H1 (cell line): ENCODE measurements around the gene SLC66A3. TPM values are rescaled to one million over a fixed set of nuclear protein-coding genes. Genes with fewer than 3 reads are reported as not detected.

Source experiments
- CTCF ChIA-PET: fragments of 300-600 bp; sonication (Branson Sonifier 250); formaldehyde crosslinking; loops from one replicate; lab custom pipeline; 2021; ENCODE audit not compliant: partially characterized antibody; lab: Charles Lee
- POLR2A ChIA-PET: fragments of 300-600 bp; sonication (Branson Sonifier 250); formaldehyde crosslinking; loops from one replicate; lab custom pipeline; 2021; ENCODE audit warnings: inconsistent platforms; ENCODE audit not compliant: partially characterized antibody; lab: Charles Lee
- DNase-seq, 2 experiments: peaks; one replicate each; pipeline versions ENCODE4 v3.0.0 to v3.0.0-alpha.2; 2010 to 2022; ENCODE audit warnings: low spot score in 2 of 2, low read depth in 1 of 2, mixed read lengths in 1 of 2
- FAIRE-seq: peaks from 2 replicates; lab custom pipeline; 2011; peaks lifted over from hg19 to GRCh38; lab: Jason Lieb, UNC
- H2AFZ ChIP-seq: 2 replicates; pipeline ENCODE4 v1.8.1; 2012; ENCODE audit warnings: low read length, inconsistent platforms
- H2AK5ac ChIP-seq: 2 replicates; pipeline ENCODE4 v1.6.1; 2013; ENCODE audit warnings: low read depth, low read length
- H2BK120ac ChIP-seq: replicated peaks from 2 replicates; pipeline ENCODE3; 2013; ENCODE audit warnings: low read depth, low read length, inconsistent platforms
- H2BK12ac ChIP-seq: 2 replicates; pipeline ENCODE4 v1.6.1; 2013; ENCODE audit warnings: low read depth, low read length
- H2BK15ac ChIP-seq: 2 replicates; pipeline ENCODE4 v1.6.1; 2013; ENCODE audit warnings: low read length
- H2BK20ac ChIP-seq: 2 replicates; pipeline ENCODE4 v1.6.1; 2013; ENCODE audit warnings: low read length
- H2BK5ac ChIP-seq: 2 replicates; pipeline ENCODE4 v1.6.1; 2013; ENCODE audit warnings: low read depth, low read length
- H3K14ac ChIP-seq: 2 replicates; pipeline ENCODE4 v1.6.1; 2013; ENCODE audit warnings: inconsistent platforms; ENCODE audit not compliant: insufficient read length
- H3K18ac ChIP-seq: 2 replicates; pipeline ENCODE4 v1.6.1; 2013; ENCODE audit warnings: low read length; ENCODE audit errors: extremely low read depth
- H3K23ac ChIP-seq: 2 replicates; pipeline ENCODE4 v1.6.1; 2013; ENCODE audit warnings: inconsistent platforms; ENCODE audit not compliant: insufficient read length
- H3K23me2 ChIP-seq: 2 replicates; pipeline ENCODE4 v1.6.1; 2013; ENCODE audit warnings: low read depth, low read length
- H3K27ac ChIP-seq: 2 replicates; pipeline ENCODE4 v1.6.1; 2011; ENCODE audit warnings: low read depth, low read length, inconsistent platforms
- H3K27me3 ChIP-seq, 4 experiments: replicated peaks in 1 of 4; 1 replicate in 1 of 4; 2 replicates in 3 of 4; pipeline versions ENCODE4 v1.6.1 to v1.8.1; 2011 to 2013; ENCODE audit warnings: low read length in 3 of 4, mild to moderate bottlenecking in 3 of 4, inconsistent platforms in 2 of 4, mixed read lengths in 2 of 4, moderate library complexity in 1 of 4; ENCODE audit not compliant: control insufficient read depth in 3 of 4, insufficient read depth in 3 of 4; ENCODE audit errors: extremely low read depth in 1 of 4
- H3K36me3 ChIP-seq, 4 experiments: 2 replicates each; pipeline versions ENCODE4 v1.6.1 to v1.8.1; 2011 to 2013; ENCODE audit warnings: mild to moderate bottlenecking in 4 of 4, low read length in 3 of 4, moderate library complexity in 2 of 4, control low read depth in 1 of 4, inconsistent platforms in 1 of 4; ENCODE audit not compliant: insufficient read depth in 4 of 4, control insufficient read depth in 2 of 4
- H3K4ac ChIP-seq: replicated peaks from 2 replicates; pipeline ENCODE3; 2013; ENCODE audit warnings: low read length, low read depth, mixed read lengths, inconsistent platforms; ENCODE audit not compliant: insufficient read length
- H3K4me1 ChIP-seq, 4 experiments: replicated peaks in 1 of 4; 1 replicate in 1 of 4; 2 replicates in 3 of 4; pipeline versions ENCODE4 v1.6.1 to v1.8.1; 2011 to 2013; ENCODE audit warnings: low read length in 3 of 4, inconsistent platforms in 2 of 4, mixed read lengths in 1 of 4; ENCODE audit not compliant: insufficient read depth in 4 of 4, control insufficient read depth in 3 of 4
- H3K4me2 ChIP-seq, 2 experiments: 2 replicates each; pipeline versions ENCODE4 v1.6.1 to v1.8.1; 2011 to 2013; ENCODE audit warnings: low read depth in 2 of 2, low read length in 2 of 2, control low read depth in 1 of 2, inconsistent platforms in 1 of 2, mild to moderate bottlenecking in 1 of 2; ENCODE audit not compliant: insufficient read depth in 1 of 2
- H3K4me3 ChIP-seq, 4 experiments: fragments of 200-600, 300-600 bp in 1 of 4; sonication (generic), shearing (Covaris generic), sonication (Bioruptor Twin) in 1 of 4; 2 replicates each; pipeline versions ENCODE4 v1.5.1 to v1.8.1; 2011 to 2016; ENCODE audit warnings: low read length in 4 of 4, low read depth in 3 of 4, control low read depth in 2 of 4, inconsistent platforms in 2 of 4, mild to moderate bottlenecking in 2 of 4, mixed read lengths in 1 of 4, moderate library complexity in 1 of 4; ENCODE audit not compliant: insufficient read depth in 2 of 4; ENCODE audit errors: extremely low read depth in 1 of 4
- H3K56ac ChIP-seq: replicated peaks from 2 replicates; pipeline ENCODE3; 2013; ENCODE audit warnings: low read depth, mild to moderate bottlenecking, mixed read lengths, low read length, inconsistent platforms; ENCODE audit not compliant: insufficient read length
- H3K79me1 ChIP-seq: 2 replicates; pipeline ENCODE4 v1.6.1; 2013; ENCODE audit warnings: low read depth, low read length, control low read depth
- H3K79me2 ChIP-seq, 2 experiments: 2 replicates each; pipeline versions ENCODE4 v1.6.1 to v1.8.1; 2012 to 2013; ENCODE audit warnings: low read length in 2 of 2, mild to moderate bottlenecking in 2 of 2, inconsistent platforms in 1 of 2; ENCODE audit not compliant: insufficient read depth in 2 of 2, control insufficient read depth in 1 of 2
- H3K9ac ChIP-seq, 4 experiments: replicated peaks in 1 of 4; 1 replicate in 1 of 4; 2 replicates in 3 of 4; pipeline versions ENCODE4 v1.6.1 to v1.8.1; 2011 to 2013; ENCODE audit warnings: low read depth in 3 of 4, low read length in 3 of 4, control low read depth in 2 of 4, mild to moderate bottlenecking in 2 of 4, moderate library complexity in 2 of 4, inconsistent platforms in 1 of 4; ENCODE audit errors: extremely low read depth in 1 of 4
- H3K9me3 ChIP-seq, 2 experiments: 2 replicates each; pipeline versions ENCODE4 v1.6.1 to v1.8.1; 2012 to 2013; ENCODE audit warnings: mild to moderate bottlenecking in 2 of 2, moderate library complexity in 2 of 2, control low read depth in 1 of 2, inconsistent platforms in 1 of 2, low read depth in 1 of 2, low read length in 1 of 2, mixed read lengths in 1 of 2; ENCODE audit not compliant: insufficient read depth in 2 of 2
- H4K20me1 ChIP-seq, 2 experiments: replicated peaks in 1 of 2; 2 replicates each; pipeline versions ENCODE3 to v1.8.1; 2011 to 2013; ENCODE audit warnings: inconsistent platforms in 2 of 2, low read length in 2 of 2, mild to moderate bottlenecking in 1 of 2; ENCODE audit not compliant: insufficient read depth in 2 of 2, control insufficient read depth in 1 of 2
- H4K5ac ChIP-seq: 2 replicates; pipeline ENCODE4 v1.6.1; 2013; ENCODE audit warnings: low read length, low read depth, mixed read lengths, inconsistent platforms; ENCODE audit not compliant: insufficient read length
- H4K8ac ChIP-seq: 2 replicates; pipeline ENCODE4 v1.8.0; 2013; ENCODE audit warnings: mild to moderate bottlenecking, moderate library complexity, low read length, inconsistent platforms; ENCODE audit not compliant: insufficient read depth; ENCODE audit errors: extremely low read depth
- H4K91ac ChIP-seq: replicated peaks from 2 replicates; pipeline ENCODE3; 2013; ENCODE audit warnings: low read length, mixed read lengths, inconsistent platforms; ENCODE audit not compliant: insufficient read length
- ATF2 ChIP-seq: IDR thresholded peaks from 2 replicates; pipeline ENCODE4 v1.6.1; 2012; ENCODE audit warnings: low read length, inconsistent platforms
- ATF3 ChIP-seq: IDR thresholded peaks from 2 replicates; pipeline ENCODE4 v1.6.1; 2011; ENCODE audit warnings: low read depth, mild to moderate bottlenecking, low read length; ENCODE audit not compliant: insufficient read depth
- CEBPB ChIP-seq: IDR thresholded peaks from 2 replicates; pipeline ENCODE4 v1.6.1; 2012; ENCODE audit warnings: low read depth, low read length
- CHD1 ChIP-seq: IDR thresholded peaks from 2 replicates; pipeline ENCODE4 v1.6.1; 2012; ENCODE audit warnings: low read depth, low read length, improper control_type of control experiment
- FOSL1 ChIP-seq: IDR thresholded peaks from 2 replicates; pipeline ENCODE4 v1.6.1; 2011; ENCODE audit warnings: mild to moderate bottlenecking, low read depth, low read length, moderate library complexity; ENCODE audit not compliant: insufficient read depth
- HDAC2 ChIP-seq, 2 experiments: fragments of 300-600 bp in 1 of 2; sonication (generic) in 1 of 2; IDR thresholded peaks; 2 replicates each; pipeline ENCODE4 v1.6.1; 2011 to 2012; ENCODE audit warnings: low read depth in 2 of 2, low read length in 2 of 2, mild to moderate bottlenecking in 2 of 2, moderate library complexity in 2 of 2, borderline replicate concordance in 1 of 2, inconsistent platforms in 1 of 2
- KDM5A ChIP-seq: fragments of 200-600 bp; IDR thresholded peaks from 2 replicates; pipeline ENCODE4 v1.7.1; 2012; ENCODE audit warnings: mild to moderate bottlenecking, low read length, inconsistent platforms, mixed read lengths
- NRF1 ChIP-seq: IDR thresholded peaks from 2 replicates; pipeline ENCODE4 v1.6.1; 2011; ENCODE audit warnings: mild to moderate bottlenecking, low read depth, low read length, improper control_type of control experiment
- PHF8 ChIP-seq: fragments of 200-600 bp; sonication (generic); conservative IDR thresholded peaks from 2 replicates; pipeline ENCODE4 v1.7.1; 2012; ENCODE audit warnings: low read depth, mild to moderate bottlenecking, inconsistent platforms, low read length, moderate library complexity
- SRF ChIP-seq: IDR thresholded peaks from 2 replicates; pipeline ENCODE4 v1.6.1; 2011; ENCODE audit warnings: mild to moderate bottlenecking, low read depth, low read length, moderate library complexity
- TBP ChIP-seq: IDR thresholded peaks from 2 replicates; pipeline ENCODE4 v1.6.1; 2011; ENCODE audit warnings: low read depth, low read length, improper control_type of control experiment
- WGBS, 2 experiments: shearing (Covaris generic) in 1 of 2; methylation state at CpG; one replicate each; pipeline versions ENCODE4 v1.1.6 to v1.1.7; 2013 to 2015; ENCODE audit warnings: low lambda C conversion rate in 2 of 2, mixed read lengths in 2 of 2, inconsistent platforms in 1 of 2, low coverage in 1 of 2, missing lambda C conversion rate in 1 of 2; ENCODE audit not compliant: insufficient replicate concordance in 2 of 2, insufficient coverage in 1 of 2, insufficient read length in 1 of 2; ENCODE audit errors: extremely low coverage in 1 of 2, missing lambda C conversion rate in 1 of 2; 5-methylcytosine and 5-hydroxymethylcytosine counted together
- polyA plus RNA-seq, 7 experiments: library from polyadenylated mRNA; depleted of rRNA in 3 of 7; stranded (reverse) in 5 of 7; unstranded in 2 of 7; fragments of >200 nt in 5 of 7; fragments of 200-250 nt in 2 of 7; gene quantifications; 1 replicate in 5 of 7; 2 replicates in 1 of 7; 4 replicates in 1 of 7; pipeline versions ENCODE4 v1.2.1 to v1.2.3, GENCODE V29; 2011 to 2013; ENCODE audit warnings: missing spikeins in 2 of 7, mixed read lengths in 2 of 7
- total RNA-seq: library from RNA; stranded (reverse); fragmentation: NEBNext Ultra II Directional; extraction: Animal tissue kit (Norgen Biotek cat#: 25700); gene quantifications from 2 replicates; pipeline ENCODE4 v1.2.1, GENCODE V29; 2021

The SLC66A3 gene
- total and polyA plus RNA-seq, 2 of the 8 experiments (the other 6 are each of a cell fraction or from before 2014, with no cell fraction given): 8.7 to 27.8 TPM

DNA sequence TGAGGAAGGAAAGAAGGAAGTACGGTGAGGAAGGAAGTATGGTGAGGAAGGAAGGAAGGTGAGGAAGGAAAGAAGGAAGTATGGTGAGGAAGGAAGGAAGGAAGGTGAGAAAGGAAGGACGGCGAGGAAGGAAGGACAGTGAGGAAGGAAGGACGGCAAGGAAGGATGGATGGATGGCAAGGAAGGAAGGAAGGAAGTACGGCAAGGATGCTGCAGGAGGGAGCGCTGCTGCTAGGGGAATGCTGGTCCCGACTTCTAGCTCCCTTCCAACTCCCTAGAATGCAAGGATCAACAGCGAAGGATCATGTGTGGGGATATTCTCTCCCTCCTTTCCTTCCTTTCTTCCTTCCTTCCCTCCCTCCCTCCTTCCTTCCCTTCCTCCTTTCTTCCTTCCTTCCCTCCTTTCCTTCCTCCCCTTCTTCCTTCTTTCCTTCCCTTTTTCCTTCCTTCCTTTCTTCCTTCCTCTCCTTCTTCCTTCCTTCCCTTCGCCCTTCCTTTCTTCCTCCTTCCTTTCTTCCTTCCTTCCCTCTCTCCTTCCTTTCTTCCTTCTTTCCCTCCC lies 42.3 kb upstream of the SLC66A3 start:
- H2BK20ac ChIP-seq: no peak overlapping the region
- no peak overlapping the region for H4K5ac ChIP-seq
- H2BK12ac ChIP-seq: peak overlapping the region; percentile 46; the same call in 1 of the 2 replicates
- no peak overlapping the region for H4K8ac ChIP-seq
- H2AFZ ChIP-seq: no peak overlapping the region
- H3K4me1 ChIP-seq: no peaks in the 10 kb centered on the region
- H2BK15ac ChIP-seq: no peak overlapping the region
- peak overlapping the region; percentile 98; the same call in 1 of the 2 replicates for H2AK5ac ChIP-seq
- H3K23ac ChIP-seq: no peak overlapping the region
- no peak overlapping the region for H2BK5ac ChIP-seq
- no peaks in the 10 kb centered on the region; a peak in 1 of 7 replicates for H3K27me3 ChIP-seq
- no peak overlapping the region for H3K9ac ChIP-seq
- 92 to 100% methylated on average over 1 to 8 of the region's 9 CpGs for WGBS, 2 experiments
- no peak overlapping the region for H4K91ac ChIP-seq
- no peak overlapping the region for H3K56ac ChIP-seq
- ChIA-PET POLR2A (no interaction called here), CTCF (interaction anchor here (1.2 to 3.9 kb wide), 4 partner anchors 8 to 90 kb away, joined by 3 to 19 read pairs (median 5); no protein-coding TSS in a partner anchor)
- no peak overlapping the region for H3K14ac ChIP-seq
- no peaks in the 10 kb centered on the region for H4K20me1 ChIP-seq
- no peak overlapping the region for H3K4me2 ChIP-seq
- no peak overlapping the region for H3K18ac ChIP-seq
- no peak overlapping the region for H3K4me3 ChIP-seq
- H3K36me3 ChIP-seq: no peaks in the 10 kb centered on the region
- H3K4ac ChIP-seq: no peak overlapping the region
- FAIRE-seq: no peak
- H2BK120ac ChIP-seq: no peak overlapping the region
- peaks cover 3% of the 10 kb centered on the region; the same call in 1 of the 2 replicates for H3K23me2 ChIP-seq
- H3K9me3 ChIP-seq: 0 out of 4 replicates have a peak, but pooled peaks cover 0 to 4% of the 10 kb centered on the region in 2 experiments
- no peaks in the 10 kb centered on the region for H3K79me1 ChIP-seq
- no peaks in the 10 kb centered on the region for H3K79me2 ChIP-seq
- no peak for DNase-seq
- H3K27ac ChIP-seq: no peak overlapping the region
- no peak for TF ChIP-seq TBP
- no peak for TF ChIP-seq CHD1
- no peak for TF ChIP-seq ATF3
- TF ChIP-seq CEBPB: no peak
- TF ChIP-seq ATF2: no peak
- no peak for TF ChIP-seq HDAC2 (IDR thresholded peaks at IDR 0.05; ENCODE audit: borderline replicate concordance in 1 of 2, low read depth in 2 of 2, low read length in 2 of 2)
- no peak for TF ChIP-seq FOSL1
- TF ChIP-seq SRF: no peak
- TF ChIP-seq KDM5A: no peak
- no peak for TF ChIP-seq NRF1
- TF ChIP-seq PHF8: no peak
